ENCODE data around the gene AKR1E2.

The AKR1E2 gene

GRCh38 chr10:4831091-4831490 is 5.1 kb downstream of the AKR1E2 start:
- no peak for DNase-seq (ENCODE audit: low read depth)
- peaks cover 38% of the 10 kb centered on the region for H3K36me3 ChIP-seq (ENCODE audit: control insufficient read depth, insufficient read depth, low read length, severe bottlenecking)
- H3K27me3 ChIP-seq (replicated peaks; ENCODE audit: control insufficient read depth, insufficient read depth, low read length): no peaks in the 10 kb centered on the region
- no peaks in the 10 kb centered on the region for H3K9me3 ChIP-seq (ENCODE audit: control insufficient read depth, low read length)
- H3K9ac ChIP-seq (ENCODE audit: low read length): no peak overlapping the region
- no peak overlapping the region for H3K4me3 ChIP-seq (ENCODE audit: low read length)
- H3K4me1 ChIP-seq (ENCODE audit: control insufficient read depth, insufficient read depth, low read length): no peaks in the 10 kb centered on the region

DNA sequence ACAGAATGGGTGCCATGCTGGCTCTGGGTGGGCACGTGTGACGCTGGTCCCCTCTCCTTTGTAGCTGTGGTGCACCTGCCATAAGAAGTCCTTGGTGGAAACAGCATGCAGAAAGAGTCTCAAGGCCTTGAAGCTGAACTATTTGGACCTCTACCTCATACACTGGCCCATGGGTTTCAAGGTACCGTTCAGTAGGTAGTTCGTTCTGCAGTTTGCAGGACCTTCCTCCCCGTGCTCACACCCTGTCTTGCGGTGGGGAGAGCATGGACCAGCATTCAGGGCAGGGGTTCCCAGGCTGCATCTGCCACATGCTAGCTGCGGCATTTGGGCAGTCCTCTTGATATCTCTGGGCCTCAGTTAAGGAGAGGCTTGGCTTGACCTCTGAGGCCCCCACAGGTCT is 7.3 kb downstream of the AKR1E2 start:
- DNase-seq (ENCODE audit: low read depth): no peak
- Histone ChIP-seq H3K27me3 (replicated peaks; ENCODE audit: control insufficient read depth, insufficient read depth, low read length) (no peaks in the 10 kb centered on the region), H3K4me1 (ENCODE audit: control insufficient read depth, insufficient read depth, low read length) (no peaks in the 10 kb centered on the region), H3K9me3 (ENCODE audit: control insufficient read depth, low read length) (no peaks in the 10 kb centered on the region), H3K4me3 (ENCODE audit: low read length) (no peak overlapping the region), H3K9ac (ENCODE audit: low read length) (no peak overlapping the region), H3K36me3 (ENCODE audit: control insufficient read depth, insufficient read depth, low read length, severe bottlenecking) (peaks cover 48% of the 10 kb centered on the region)

- H3K9me3 ChIP-seq (ENCODE audit: control insufficient read depth, low read length): no peaks in the 10 kb centered on the region
- DNase-seq (ENCODE audit: low read depth): no peak
- H3K36me3 ChIP-seq (ENCODE audit: control insufficient read depth, insufficient read depth, low read length, severe bottlenecking): peaks cover 54% of the 10 kb centered on the region
- no peaks in the 10 kb centered on the region for H3K4me1 ChIP-seq (ENCODE audit: control insufficient read depth, insufficient read depth, low read length)
- no peak overlapping the region for H3K4me3 ChIP-seq (ENCODE audit: low read length)
- H3K27me3 ChIP-seq (replicated peaks; ENCODE audit: control insufficient read depth, insufficient read depth, low read length): no peaks in the 10 kb centered on the region
- no peak overlapping the region for H3K9ac ChIP-seq (ENCODE audit: low read length)
Observed at GRCh38 chr10:4834898-4835405, 8.9 kb downstream of the AKR1E2 start.

GRCh38 chr10:4835494-4835918 is 9.5 kb downstream of the AKR1E2 start:
- Histone ChIP-seq H3K4me1 (ENCODE audit: control insufficient read depth, insufficient read depth, low read length) (no peaks in the 10 kb centered on the region), H3K9ac (ENCODE audit: low read length) (no peak overlapping the region), H3K27me3 (replicated peaks; ENCODE audit: control insufficient read depth, insufficient read depth, low read length) (no peaks in the 10 kb centered on the region), H3K9me3 (ENCODE audit: control insufficient read depth, low read length) (no peaks in the 10 kb centered on the region), H3K36me3 (ENCODE audit: control insufficient read depth, insufficient read depth, low read length, severe bottlenecking) (peaks cover 57% of the 10 kb centered on the region), H3K4me3 (ENCODE audit: low read length) (no peak overlapping the region)
- DNase-seq (ENCODE audit: low read depth): no peak

GRCh38 chr10:4836416-4836969 is 10.5 kb downstream of the AKR1E2 start:
- no peaks in the 10 kb centered on the region for H3K27me3 ChIP-seq (replicated peaks; ENCODE audit: control insufficient read depth, insufficient read depth, low read length)
- no peak for DNase-seq (ENCODE audit: low read depth)
- H3K4me3 ChIP-seq (ENCODE audit: low read length): no peak overlapping the region
- no peaks in the 10 kb centered on the region for H3K4me1 ChIP-seq (ENCODE audit: control insufficient read depth, insufficient read depth, low read length)
- H3K9ac ChIP-seq (ENCODE audit: low read length): no peak overlapping the region
- peaks cover 60% of the 10 kb centered on the region for H3K36me3 ChIP-seq (ENCODE audit: control insufficient read depth, insufficient read depth, low read length, severe bottlenecking)
- H3K9me3 ChIP-seq (ENCODE audit: control insufficient read depth, low read length): no peaks in the 10 kb centered on the region

DNA sequence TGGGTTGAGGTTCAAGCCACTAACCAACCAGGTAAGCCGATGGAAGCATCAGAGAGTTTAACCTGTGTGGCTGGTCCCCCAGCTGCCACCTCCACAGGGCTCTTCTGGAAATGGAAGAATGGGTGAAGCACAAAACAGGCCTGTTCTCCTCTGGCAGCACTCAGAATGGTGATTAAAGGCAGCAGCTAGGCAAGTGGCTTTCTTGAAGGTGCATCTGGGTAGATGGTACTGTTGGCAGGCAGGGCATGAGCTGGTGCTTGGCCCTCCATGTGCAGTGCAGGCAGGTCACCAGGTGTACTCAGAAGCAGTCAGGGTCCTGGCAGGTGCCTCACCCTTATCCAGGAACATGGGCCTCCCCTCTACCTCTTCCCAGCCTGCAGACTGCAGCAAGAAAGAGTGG is 11.5 kb downstream of the AKR1E2 start:
- H3K4me1 ChIP-seq (ENCODE audit: control insufficient read depth, insufficient read depth, low read length): no peaks in the 10 kb centered on the region
- no peaks in the 10 kb centered on the region for H3K27me3 ChIP-seq (replicated peaks; ENCODE audit: control insufficient read depth, insufficient read depth, low read length)
- no peak overlapping the region for H3K9ac ChIP-seq (ENCODE audit: low read length)
- no peak overlapping the region for H3K4me3 ChIP-seq (ENCODE audit: low read length)
- DNase-seq (ENCODE audit: low read depth): no peak
- H3K9me3 ChIP-seq (ENCODE audit: control insufficient read depth, low read length): no peaks in the 10 kb centered on the region
- H3K36me3 ChIP-seq (ENCODE audit: control insufficient read depth, insufficient read depth, low read length, severe bottlenecking): peaks cover 58% of the 10 kb centered on the region

- no peak overlapping the region for H3K4me3 ChIP-seq (ENCODE audit: low read length)
- no peak overlapping the region for H3K9ac ChIP-seq (ENCODE audit: low read length)
- H3K36me3 ChIP-seq (ENCODE audit: control insufficient read depth, insufficient read depth, low read length, severe bottlenecking): peaks cover 54% of the 10 kb centered on the region
- H3K9me3 ChIP-seq (ENCODE audit: control insufficient read depth, low read length): no peaks in the 10 kb centered on the region
- DNase-seq (ENCODE audit: low read depth): no peak
- no peaks in the 10 kb centered on the region for H3K27me3 ChIP-seq (replicated peaks; ENCODE audit: control insufficient read depth, insufficient read depth, low read length)
- no peaks in the 10 kb centered on the region for H3K4me1 ChIP-seq (ENCODE audit: control insufficient read depth, insufficient read depth, low read length)
Observed at GRCh38 chr10:4838743-4839142, 12.7 kb downstream of the AKR1E2 start.

DNA sequence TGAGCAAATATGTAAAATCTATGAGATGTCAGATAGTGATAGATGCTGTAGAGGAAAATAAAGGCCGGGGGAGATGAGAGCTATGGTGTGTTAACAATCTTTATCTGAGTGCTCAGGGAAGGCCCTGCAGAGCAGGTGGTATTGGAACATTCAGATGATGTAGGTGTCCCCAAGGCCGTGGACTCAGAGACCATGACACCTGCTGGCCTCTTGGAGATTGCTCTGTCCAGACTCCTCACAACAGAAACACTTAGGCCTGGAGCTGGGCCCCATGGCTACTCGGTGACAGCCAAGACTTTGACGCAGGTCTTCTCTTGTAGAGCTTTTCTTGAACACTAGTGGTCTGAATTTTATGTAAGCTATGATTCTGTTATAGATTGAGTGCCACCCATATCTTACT is 13.3 kb downstream of the AKR1E2 start:
- Histone ChIP-seq H3K36me3 (ENCODE audit: control insufficient read depth, insufficient read depth, low read length, severe bottlenecking) (peaks cover 48% of the 10 kb centered on the region), H3K4me1 (ENCODE audit: control insufficient read depth, insufficient read depth, low read length) (no peaks in the 10 kb centered on the region), H3K9ac (ENCODE audit: low read length) (no peak overlapping the region), H3K27me3 (replicated peaks; ENCODE audit: control insufficient read depth, insufficient read depth, low read length) (no peaks in the 10 kb centered on the region), H3K4me3 (ENCODE audit: low read length) (no peak overlapping the region), H3K9me3 (ENCODE audit: control insufficient read depth, low read length) (no peaks in the 10 kb centered on the region)
- DNase-seq (ENCODE audit: low read depth): no peak

- no peak overlapping the region for H3K4me3 ChIP-seq (ENCODE audit: low read length)
- no peaks in the 10 kb centered on the region for H3K9me3 ChIP-seq (ENCODE audit: control insufficient read depth, low read length)
- H3K4me1 ChIP-seq (ENCODE audit: control insufficient read depth, insufficient read depth, low read length): no peaks in the 10 kb centered on the region
- peaks cover 40% of the 10 kb centered on the region for H3K36me3 ChIP-seq (ENCODE audit: control insufficient read depth, insufficient read depth, low read length, severe bottlenecking)
- no peaks in the 10 kb centered on the region for H3K27me3 ChIP-seq (replicated peaks; ENCODE audit: control insufficient read depth, insufficient read depth, low read length)
- no peak overlapping the region for H3K9ac ChIP-seq (ENCODE audit: low read length)
- DNase-seq (ENCODE audit: low read depth): no peak
Observed at GRCh38 chr10:4840151-4840550, 14.1 kb downstream of the AKR1E2 start.

DNA sequence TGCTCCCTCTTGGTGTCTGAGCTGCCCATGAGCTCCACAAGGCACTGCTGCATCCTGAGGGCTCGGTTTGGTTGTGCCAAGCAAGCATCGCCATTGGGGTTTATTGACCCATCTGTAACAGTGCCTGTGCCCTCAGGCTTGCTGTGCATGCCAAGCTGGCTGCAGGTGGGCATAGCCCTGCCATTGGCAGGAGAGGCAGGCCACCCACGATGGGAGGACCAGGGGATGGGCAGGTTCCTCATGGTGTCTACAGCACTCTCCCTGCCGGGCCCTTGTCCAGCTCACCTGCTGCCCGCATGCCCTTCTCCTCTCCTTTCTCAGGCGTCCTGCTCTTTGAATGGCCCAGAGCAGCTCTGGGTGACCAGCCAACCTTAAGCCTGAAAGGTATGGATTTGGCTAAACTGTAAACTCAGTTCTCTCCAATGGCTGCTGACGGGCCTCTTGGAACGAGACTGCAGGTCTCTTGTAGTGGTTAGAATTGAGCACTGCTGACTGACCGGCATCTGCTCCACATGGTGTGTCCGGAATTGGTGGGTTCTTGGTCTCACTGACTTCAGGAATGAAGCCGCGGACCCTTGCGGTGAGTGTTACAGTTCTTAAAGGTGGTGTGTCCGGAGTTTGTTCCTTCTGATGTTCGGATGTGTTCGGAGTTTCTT is 17.6 kb downstream of the AKR1E2 start:
- Histone ChIP-seq H3K9me3 (ENCODE audit: control insufficient read depth, low read length) (no peaks in the 10 kb centered on the region), H3K4me3 (ENCODE audit: low read length) (no peak overlapping the region), H3K27me3 (replicated peaks; ENCODE audit: control insufficient read depth, insufficient read depth, low read length) (no peaks in the 10 kb centered on the region), H3K9ac (ENCODE audit: low read length) (no peak overlapping the region), H3K36me3 (ENCODE audit: control insufficient read depth, insufficient read depth, low read length, severe bottlenecking) (peaks cover 19% of the 10 kb centered on the region), H3K4me1 (ENCODE audit: control insufficient read depth, insufficient read depth, low read length) (peaks cover 19% of the 10 kb centered on the region)
- DNase-seq (ENCODE audit: low read depth): no peak

- no peak overlapping the region for H3K9ac ChIP-seq (ENCODE audit: low read length)
- H3K4me3 ChIP-seq (ENCODE audit: low read length): no peak overlapping the region
- peaks cover 20% of the 10 kb centered on the region for H3K4me1 ChIP-seq (ENCODE audit: control insufficient read depth, insufficient read depth, low read length)
Observed at GRCh38 chr10:4844864-4845263, 18.9 kb downstream of the AKR1E2 start.

DNA sequence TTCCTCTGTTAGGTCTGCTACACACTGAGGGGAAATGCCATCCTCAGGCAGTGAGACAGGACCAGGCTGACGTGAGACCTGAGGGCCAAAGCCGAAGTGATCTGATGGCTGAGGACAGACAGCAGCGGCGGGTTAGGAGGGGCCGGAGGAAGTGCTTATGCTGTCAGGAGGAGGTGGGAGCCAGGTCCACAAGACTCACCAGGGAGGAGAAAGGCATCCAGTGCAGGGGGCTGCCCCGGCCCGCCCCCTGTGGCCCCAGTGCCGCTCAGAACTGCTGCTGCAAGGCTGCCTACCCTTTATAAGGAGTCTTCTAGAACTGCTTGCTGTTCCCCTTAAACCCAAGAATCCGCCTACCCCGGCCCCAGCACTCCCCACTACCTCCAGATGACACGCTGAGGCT is 19.8 kb downstream of the AKR1E2 start:
- peaks cover 28% of the 10 kb centered on the region for H3K4me1 ChIP-seq (ENCODE audit: control insufficient read depth, insufficient read depth, low read length)
- no peak overlapping the region for H3K4me3 ChIP-seq (ENCODE audit: low read length)
- H3K9me3 ChIP-seq (ENCODE audit: control insufficient read depth, low read length): no peaks in the 10 kb centered on the region
- no peaks in the 10 kb centered on the region for H3K27me3 ChIP-seq (replicated peaks; ENCODE audit: control insufficient read depth, insufficient read depth, low read length)
- DNase-seq (ENCODE audit: low read depth): no peak
- peaks cover 11% of the 10 kb centered on the region for H3K36me3 ChIP-seq (ENCODE audit: control insufficient read depth, insufficient read depth, low read length, severe bottlenecking)
- no peak overlapping the region for H3K9ac ChIP-seq (ENCODE audit: low read length)

More at GRCh38 chr10:4844864-4845263, 18.9 kb downstream of the AKR1E2 start:
- Histone ChIP-seq H3K36me3 (ENCODE audit: control insufficient read depth, insufficient read depth, low read length, severe bottlenecking) (peaks cover 15% of the 10 kb centered on the region), H3K9me3 (ENCODE audit: control insufficient read depth, low read length) (no peaks in the 10 kb centered on the region), H3K27me3 (replicated peaks; ENCODE audit: control insufficient read depth, insufficient read depth, low read length) (no peaks in the 10 kb centered on the region)
- DNase-seq (ENCODE audit: low read depth): no peak
